HepG2 (cell line): Measurements from ENCODE around the gene YEATS2. TPM values are rescaled to one million over a fixed set of nuclear protein-coding genes. Genes with fewer than 3 reads are reported as not detected.
A peak's percentile ranks its signal among the peaks of the same experiment; 100 is the strongest.

Experiments
- BHLHE40 ChIP-seq: IDR thresholded peaks from 2 replicates; pipeline ENCODE4 v1.6.1; 2011; ENCODE audit warnings: low read length, improper control_type of control experiment
- CCAR2 ChIP-seq: fragments of 200-400 bp; formaldehyde crosslinking; optimal IDR thresholded peaks from 2 replicates; pipeline ENCODE3; 2018; ENCODE audit warnings: low read depth, mild to moderate bottlenecking, low read length, moderate library complexity
- DRAP1 ChIP-seq: IDR thresholded peaks from 2 replicates; pipeline ENCODE4 v1.6.1; 2016; ENCODE audit warnings: missing genetic modification reagents, missing compliant biosample characterization
- FOXA3 ChIP-seq: IDR thresholded peaks from 2 replicates; pipeline ENCODE4 v1.6.1; 2016; ENCODE audit warnings: missing genetic modification reagents, missing compliant biosample characterization
- KDM5A ChIP-seq: fragments of 200-600 bp; sonication (generic); IDR thresholded peaks from 2 replicates; pipeline ENCODE4 v1.7.0; 2018; ENCODE audit warnings: antibody characterized with exemption, mild to moderate bottlenecking, low read length, borderline replicate concordance
- MYPOP ChIP-seq: sonication (generic); formaldehyde crosslinking; IDR thresholded peaks from 2 replicates; pipeline ENCODE4 v1.8.1; 2023; ENCODE audit warnings: mild to moderate bottlenecking, moderate library complexity, missing genetic modification reagents
- NFKBIZ ChIP-seq: IDR thresholded peaks from 2 replicates; pipeline ENCODE4 v1.6.1; 2018; ENCODE audit warnings: missing genetic modification reagents, missing compliant biosample characterization
- NR2F6 ChIP-seq, 2 experiments: IDR thresholded peaks; 2 replicates each; pipeline ENCODE4 v1.6.1; 2016; ENCODE audit warnings: antibody characterized with exemption in 1 of 2, mild to moderate bottlenecking in 1 of 2
- SMAD3 ChIP-seq: sonication (generic); formaldehyde crosslinking; IDR thresholded peaks from 2 replicates; pipeline ENCODE4 v1.4.0; 2020; ENCODE audit warnings: missing genetic modification reagents
- TBL1XR1 ChIP-seq: fragments of 150-350 bp; IDR thresholded peaks from 2 replicates; pipeline ENCODE4 v1.6.1; 2014; ENCODE audit warnings: borderline replicate concordance, low read length; ENCODE audit not compliant: partially characterized antibody
- TCF7 ChIP-seq: sonication (generic); IDR thresholded peaks from 2 replicates; pipeline ENCODE4 v1.6.1; 2016; ENCODE audit warnings: antibody characterized with exemption, low read depth
- TFE3 ChIP-seq: IDR thresholded peaks from 2 replicates; pipeline ENCODE4 v1.6.1; 2016
- ZBTB14 ChIP-seq: sonication (generic); formaldehyde crosslinking; IDR thresholded peaks from 2 replicates; pipeline ENCODE4 v1.4.0; 2020; ENCODE audit warnings: missing genetic modification reagents
- ZBTB26 ChIP-seq: IDR thresholded peaks from 2 replicates; pipeline ENCODE4 v1.6.1; 2016; ENCODE audit warnings: missing compliant biosample characterization, missing genetic modification reagents, borderline replicate concordance
- ZFP36L1 ChIP-seq: sonication (generic); formaldehyde crosslinking; IDR thresholded peaks from 2 replicates; pipeline ENCODE4 v1.8.0; 2022; ENCODE audit warnings: mild to moderate bottlenecking, missing genetic modification reagents, moderate library complexity
- ZFY ChIP-seq: sonication (generic); formaldehyde crosslinking; IDR thresholded peaks from 2 replicates; pipeline ENCODE4 v1.4.0; 2020; ENCODE audit warnings: missing genetic modification reagents
- ZNF18 ChIP-seq: sonication (generic); formaldehyde crosslinking; IDR thresholded peaks from 2 replicates; pipeline ENCODE4 v1.8.0; 2022; ENCODE audit warnings: mild to moderate bottlenecking, missing genetic modification reagents; ENCODE audit not compliant: insufficient replicate concordance
- ZNF296 ChIP-seq: sonication (generic); formaldehyde crosslinking; conservative IDR thresholded peaks from 2 replicates; pipeline ENCODE4 v1.5.0; 2020; ENCODE audit warnings: mild to moderate bottlenecking, missing genetic modification reagents
- ZNF333 ChIP-seq: sonication (generic); formaldehyde crosslinking; IDR thresholded peaks from 2 replicates; pipeline ENCODE4 v1.4.0; 2020; ENCODE audit warnings: mild to moderate bottlenecking, missing genetic modification reagents, borderline replicate concordance
- ZNF33B ChIP-seq: sonication (generic); formaldehyde crosslinking; IDR thresholded peaks from 2 replicates; pipeline ENCODE4 v1.5.1; 2020; ENCODE audit warnings: mild to moderate bottlenecking, missing genetic modification reagents
- ZNF431 ChIP-seq: sonication (generic); formaldehyde crosslinking; IDR thresholded peaks from 2 replicates; pipeline ENCODE4 v1.9.0; 2022; ENCODE audit warnings: missing genetic modification reagents, low read depth, mild to moderate bottlenecking, borderline replicate concordance
- ZNF547 ChIP-seq: sonication (generic); formaldehyde crosslinking; IDR thresholded peaks from 2 replicates; pipeline ENCODE4 v1.5.1; 2020; ENCODE audit warnings: mild to moderate bottlenecking, missing genetic modification reagents
- ZNF883 ChIP-seq: sonication (generic); formaldehyde crosslinking; IDR thresholded peaks from 2 replicates; pipeline ENCODE4 v1.5.1; 2020; ENCODE audit warnings: mild to moderate bottlenecking, missing genetic modification reagents; ENCODE audit errors: not compliant biosample characterization
- polyA plus RNA-seq, 8 experiments: library from polyadenylated mRNA; depleted of rRNA in 3 of 8; stranded (reverse) in 7 of 8; unstranded in 1 of 8; fragments of >200 nt; fragmentation: Illumina TruSeq in 4 of 8; extraction: Trizol in 4 of 8; gene quantifications; 2 replicates each; pipeline versions ENCODE4 v1.2.1 to v1.2.3, GENCODE V29; 2011 to 2016; ENCODE audit warnings: low read depth in 4 of 8, missing spikeins in 1 of 8, mixed read lengths in 1 of 8; ENCODE audit not compliant: insufficient read depth in 1 of 8
- total RNA-seq, 5 experiments: library from RNA; depleted of rRNA; stranded (reverse); fragments of >200 nt; fragmentation: Illumina TruSeq; extraction: Trizol; gene quantifications; 2 replicates each; pipeline ENCODE4 v1.2.3, GENCODE V29; 2016; ENCODE audit warnings: low read depth in 1 of 5

The YEATS2 gene
- total and polyA plus RNA-seq, 2 of the 13 experiments (the other 11 are each of a cell fraction or from before 2014, with no cell fraction given): 18.6 to 33.7 TPM

- TF ChIP-seq ZFY (CRISPR knock-in tag): no peak
- TF ChIP-seq ZNF33B (CRISPR knock-in tag): no peak
- no peak for TF ChIP-seq BHLHE40
- TF ChIP-seq ZNF883 (CRISPR knock-in tag): no peak
- TF ChIP-seq FOXA3 (CRISPR knock-in tag): peak; percentile 71
- TF ChIP-seq ZBTB26 (CRISPR knock-in tag): no peak
- 0 out of 2 replicates have a peak, but pooled peaks have one; percentile 67 for TF ChIP-seq SMAD3 (CRISPR knock-in tag)
- peak; percentile 67 for TF ChIP-seq NR2F6 (IDR thresholded peaks at IDR 0.05)
- peak; percentile 67; the same call in 1 of the 2 replicates for TF ChIP-seq NR2F6 (CRISPR knock-in tag; IDR thresholded peaks at IDR 0.05)
- TF ChIP-seq TFE3 (CRISPR knock-in tag): no peak
- TF ChIP-seq ZNF333 (CRISPR knock-in tag): no peak
- TF ChIP-seq CCAR2: no peak
- TF ChIP-seq ZNF18: no peak
- TF ChIP-seq NFKBIZ (CRISPR knock-in tag): no peak
- no peak for TF ChIP-seq ZBTB14 (CRISPR knock-in tag)
- no peak for TF ChIP-seq KDM5A
- TF ChIP-seq ZNF547 (CRISPR knock-in tag): no peak
- TF ChIP-seq TBL1XR1: peak; percentile 33
- TF ChIP-seq TCF7: no peak
- no peak; the same call in 1 of the 2 replicates for TF ChIP-seq ZNF431 (CRISPR knock-in tag)
- no peak for TF ChIP-seq MYPOP
- no peak; the same call in 1 of the 2 replicates for TF ChIP-seq ZFP36L1 (CRISPR knock-in tag)
- TF ChIP-seq DRAP1 (CRISPR knock-in tag): no peak
- TF ChIP-seq ZNF296 (CRISPR knock-in tag): no peak
Measured at GRCh38 chr3:183745300-183746098, 47.9 kb downstream of the YEATS2 start (continued).
